Endothelial cell of umbilical vein (primary cell): ENCODE data around the gene CACNB4. TPM values are rescaled to one million over a fixed set of nuclear protein-coding genes. Genes with fewer than 3 reads are reported as not detected.

Experiments used
- BruUV-seq: library from RNA; stranded (reverse); fragments of 400-500 nt; replicated peaks from 2 replicates; lab custom pipeline; 2021; lab: Mats Ljungman, UMichigan
- CTCF ChIA-PET: fragments of 300-600, 350-600 bp; sonication (Branson Sonifier 250); formaldehyde crosslinking; loops from one replicate; lab custom pipeline; 2021; ENCODE audit warnings: antibody characterized with exemption, inconsistent platforms; lab: Charles Lee
- POLR2A ChIA-PET: fragments of 300-600, 350-600 bp; sonication (Branson Sonifier 250); formaldehyde crosslinking; loops from one replicate; lab custom pipeline; 2021; ENCODE audit warnings: antibody characterized with exemption, inconsistent platforms; lab: Charles Lee
- DNase-seq: peaks from one replicate; pipeline ENCODE4 v3.0.0-alpha.2; 2011; ENCODE audit warnings: low read depth, low spot score
- FAIRE-seq: peaks from 2 replicates; lab custom pipeline; 2011; peaks lifted over from hg19 to GRCh38; lab: Jason Lieb, UNC
- H2AFZ ChIP-seq: 2 replicates; pipeline ENCODE4 v1.6.0; 2012; ENCODE audit warnings: low read depth, low read length, control low read depth, inconsistent platforms
- H3K27ac ChIP-seq: 2 replicates; pipeline ENCODE4 v1.5.1; 2011; ENCODE audit warnings: low read depth, mild to moderate bottlenecking, control low read depth, low read length, moderate library complexity; ENCODE audit not compliant: insufficient read depth
- H3K27me3 ChIP-seq, 2 experiments: 2 replicates each; pipeline versions ENCODE4 v1.6.0 to v1.6.1; 2011; ENCODE audit warnings: low read length in 2 of 2, mixed read lengths in 1 of 2; ENCODE audit not compliant: control insufficient read depth in 2 of 2, insufficient read depth in 2 of 2
- H3K36me3 ChIP-seq, 2 experiments: 2 replicates in 1 of 2; 3 replicates in 1 of 2; pipeline ENCODE4 v1.5.1; 2011; ENCODE audit warnings: low read length in 2 of 2, mild to moderate bottlenecking in 1 of 2, moderate library complexity in 1 of 2; ENCODE audit not compliant: control insufficient read depth in 2 of 2, insufficient read depth in 2 of 2; ENCODE audit errors: extremely low read depth in 1 of 2
- H3K4me1 ChIP-seq: 3 replicates; pipeline ENCODE4 v1.5.1; 2011; ENCODE audit warnings: mild to moderate bottlenecking, low read length; ENCODE audit not compliant: control insufficient read depth, insufficient read depth; ENCODE audit errors: extremely low read depth
- H3K4me2 ChIP-seq: 2 replicates; pipeline ENCODE4 v1.6.1; 2011; ENCODE audit warnings: low read length, control low read depth, mixed read lengths; ENCODE audit not compliant: insufficient read depth
- H3K4me3 ChIP-seq, 3 experiments: fragments of 200-600 bp in 1 of 3; sonication (generic), shearing (Covaris generic) in 1 of 3; replicated peaks in 1 of 3; 2 replicates each; pipeline ENCODE4 v1.5.1; 2011 to 2016; ENCODE audit warnings: control low read depth in 3 of 3, low read length in 3 of 3, mild to moderate bottlenecking in 2 of 3, inconsistent platforms in 1 of 3, low read depth in 1 of 3, moderate library complexity in 1 of 3; ENCODE audit not compliant: insufficient read depth in 1 of 3
- H3K79me2 ChIP-seq: 2 replicates; pipeline ENCODE4 v1.6.0; 2012; ENCODE audit warnings: low read length, inconsistent platforms; ENCODE audit not compliant: control insufficient read depth, insufficient read depth
- H3K9ac ChIP-seq: replicated peaks from 2 replicates; pipeline ENCODE3; 2011; ENCODE audit warnings: low read length, control low read depth; ENCODE audit not compliant: insufficient read depth; ENCODE audit errors: extremely low read depth
- H3K9me1 ChIP-seq: replicated peaks from 3 replicates; pipeline ENCODE4 v1.6.0; 2011; ENCODE audit warnings: mild to moderate bottlenecking, low read length; ENCODE audit not compliant: control insufficient read depth, insufficient read depth; ENCODE audit errors: extremely low read depth
- H3K9me3 ChIP-seq: replicated peaks from 2 replicates; pipeline ENCODE4 v1.5.1; 2012; ENCODE audit warnings: low read length, inconsistent platforms; ENCODE audit not compliant: control insufficient read depth, insufficient read depth
- H4K20me1 ChIP-seq: replicated peaks from 2 replicates; pipeline ENCODE3; 2011; ENCODE audit warnings: mild to moderate bottlenecking, low read length; ENCODE audit not compliant: control insufficient read depth, insufficient read depth; ENCODE audit errors: extremely low read depth
- EZH2 ChIP-seq: IDR thresholded peaks from 2 replicates; pipeline ENCODE4 v1.6.1; 2012; ENCODE audit warnings: borderline replicate concordance, low read depth, mild to moderate bottlenecking, moderate library complexity, low read length, inconsistent platforms; ENCODE audit not compliant: severe bottlenecking
- FOS ChIP-seq: IDR thresholded peaks from 2 replicates; pipeline ENCODE4 v1.6.1; 2011; ENCODE audit warnings: mild to moderate bottlenecking, low read length, moderate library complexity, borderline replicate concordance; ENCODE audit not compliant: insufficient read depth
- GATA2 ChIP-seq: IDR thresholded peaks from 2 replicates; pipeline ENCODE4 v1.7.0; 2011; ENCODE audit warnings: low read depth, mild to moderate bottlenecking, moderate library complexity, mixed read lengths, low read length; ENCODE audit not compliant: insufficient read length, insufficient read depth
- JUN ChIP-seq: IDR thresholded peaks from 2 replicates; pipeline ENCODE4 v1.6.1; 2011; ENCODE audit warnings: borderline replicate concordance, low read depth; ENCODE audit not compliant: insufficient read length, insufficient read depth
- MAX ChIP-seq: IDR thresholded peaks from 2 replicates; pipeline ENCODE4 v1.6.1; 2011; ENCODE audit not compliant: insufficient read depth, insufficient read length
- MYC ChIP-seq: IDR thresholded peaks from one replicate; pipeline ENCODE4 v1.6.1; 2011; ENCODE audit warnings: mild to moderate bottlenecking, low read depth, low read length
- POLR2A ChIP-seq: IDR thresholded peaks from 2 replicates; pipeline ENCODE4 v1.6.1; 2012; ENCODE audit warnings: low read depth, mild to moderate bottlenecking, control low read depth, low read length
- POLR2AphosphoS5 ChIP-seq: IDR thresholded peaks from 2 replicates; pipeline ENCODE4 v1.6.1; 2012; ENCODE audit warnings: low read depth, mild to moderate bottlenecking, control low read depth, low read length, moderate library complexity; ENCODE audit not compliant: insufficient read depth
- dilution Hi-C: fragments of 300-500 bp; cut with MboI; formaldehyde crosslinking; loops from one replicate; pipeline ENCODE4 v1.15.0; 2019; ENCODE audit warnings: low sequenced_read_pairs; ENCODE audit not compliant: extremely low pct_ligation_motif_present
- intact Hi-C: fragments of 100-400 bp; cut with micrococcal nuclease; formaldehyde crosslinking; loops from one replicate; pipeline ENCODE4 v1.10.0; 2022
- polyA plus RNA-seq, 4 experiments: library from polyadenylated mRNA; depleted of rRNA in 3 of 4; stranded (reverse) in 3 of 4; unstranded in 1 of 4; fragments of >200 nt; gene quantifications; 2 replicates each; pipeline versions ENCODE4 v1.2.1 to v1.2.3, GENCODE V29; 2011 to 2012; ENCODE audit warnings: missing spikeins in 1 of 4
- total RNA-seq: library from RNA; stranded (reverse); gene quantifications from 2 replicates; pipeline ENCODE4 v1.2.3, GENCODE V29; 2021

Gene CACNB4
- total and polyA plus RNA-seq, 2 donors (not counting 3 experiments of a cell fraction or from before 2014, with no cell fraction given) = 0.23 to 0.58 TPM

DNA sequence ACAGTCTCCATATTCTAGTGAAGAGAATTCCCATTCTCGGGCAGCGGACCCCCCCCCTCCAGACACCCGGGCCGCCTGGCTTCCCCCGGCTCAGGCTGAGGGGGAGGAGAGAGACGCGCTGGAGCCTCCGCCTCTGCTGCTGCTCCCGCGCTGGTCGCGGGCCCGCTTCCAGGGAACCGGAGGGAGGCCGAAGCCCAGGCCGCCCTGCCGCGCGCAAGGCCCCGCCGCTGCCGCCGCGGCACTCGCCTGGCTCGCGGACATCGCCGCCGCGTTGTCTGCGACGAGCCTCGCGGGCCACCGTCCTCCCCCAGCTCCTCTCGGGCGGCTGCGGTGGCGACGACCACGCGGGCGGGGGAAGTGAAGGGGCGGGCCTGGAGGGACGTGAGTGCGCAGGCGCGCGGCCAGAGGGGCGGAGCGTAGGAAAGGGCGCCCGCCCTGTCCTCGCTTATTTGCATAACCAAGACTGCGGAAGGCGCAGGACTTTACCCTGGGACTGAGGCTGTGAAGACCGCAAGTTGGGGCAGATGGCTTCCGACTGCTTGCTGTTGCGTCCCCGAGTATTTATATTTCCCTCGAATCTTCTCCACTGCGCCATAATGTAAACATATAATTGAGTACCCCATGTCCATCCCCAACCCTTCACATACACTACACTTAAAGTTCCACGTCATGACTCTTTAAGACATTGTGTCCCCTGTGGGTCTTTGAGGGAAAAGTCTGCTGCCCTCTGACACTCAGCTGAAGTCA is 270.5 kb downstream of the CACNB4 start, which contains the start of gene ARL5A:
ARL5A (minus strand) TSS at position 279 of the 747 bp plus-strand sequence; CDS start at position 34, 245 bp downstream.
- Histone ChIP-seq H3K9me3 (no peaks in the 10 kb centered on the region), H3K9ac (peak within 1 kb of the TSS; percentile 97), H3K27ac (peak within 1 kb of the TSS; percentile 89), H3K79me2 (peaks cover 49% of the 10 kb centered on the region), H3K27me3 (no peaks in the 10 kb centered on the region), H2AFZ (peak within 1 kb of the TSS; percentile 96), H3K4me1 (peaks cover 33% of the 10 kb centered on the region), H3K4me2 (peak within 1 kb of the TSS; percentile 99), H3K4me3 (peak within 1 kb of the TSS; percentile 74 to 100 (median 99)), H4K20me1 (peaks cover 3% of the 10 kb centered on the region), H3K36me3 (no peaks in the 10 kb centered on the region), H3K9me1 (no peaks in the 10 kb centered on the region)
- BruUV-seq = no TSS peak
- FAIRE-seq (peak; percentile 92), DNase-seq (peak; percentile 98)
- intact Hi-C loops = loop anchor here (1.0 to 5.0 kb wide), 7 partner anchors 51 to 889 kb away; partner anchors contain the start of genes ARL6IP6 and PRPF40A
- CTCF ChIA-PET = interaction anchor here (0.6 to 2.5 kb wide), 9 partner anchors 9 to 197 kb away, joined by 3 to 10 read pairs (median 5); no protein-coding TSS in a partner anchor
- POLR2A ChIA-PET = interaction anchor here (0.7 to 0.9 kb wide), 2 partner anchors 51 to 86 kb away, joined by 3 to 5 read pairs; no protein-coding TSS in a partner anchor
- TF ChIP-seq EZH2 = no peak
- TF ChIP-seq MAX = peak; percentile 34
- TF ChIP-seq GATA2 = no peak
- peak; percentile 87 for TF ChIP-seq POLR2A
- TF ChIP-seq FOS = peak; percentile 21
- TF ChIP-seq MYC = peak; percentile 54
- TF ChIP-seq JUN = no peak
- TF ChIP-seq POLR2AphosphoS5 = peak; percentile 93
- dilution Hi-C loops = no loop called here
